Osteocyte (in vitro differentiated cells): ENCODE results near the gene PRKAR2B. TPM values are rescaled to one million over a fixed set of nuclear protein-coding genes. Genes with fewer than 3 reads are reported as not detected.

Experiments
- DNase-seq: peaks from one replicate; pipeline ENCODE4 v3.0.0; 2021; ENCODE audit warnings: mixed read lengths; ENCODE audit not compliant: unreplicated experiment; ENCODE audit errors: extremely low spot score
- H3K27ac Mint-ChIP-seq: one replicate; pipeline ENCODE4 v1.8.0; 2021; ENCODE audit warnings: mild to moderate bottlenecking, mixed read lengths; ENCODE audit not compliant: unreplicated experiment
- H3K27me3 Mint-ChIP-seq: one replicate; pipeline ENCODE4 v1.8.0; 2021; ENCODE audit warnings: mixed read lengths; ENCODE audit not compliant: unreplicated experiment
- H3K36me3 Mint-ChIP-seq: one replicate; pipeline ENCODE4 v1.8.0; 2021; ENCODE audit warnings: mixed read lengths; ENCODE audit not compliant: unreplicated experiment
- H3K4me1 Mint-ChIP-seq: one replicate; pipeline ENCODE4 v1.8.0; 2021; ENCODE audit warnings: mixed read lengths; ENCODE audit not compliant: unreplicated experiment
- H3K4me3 Mint-ChIP-seq: one replicate; pipeline ENCODE4 v1.8.0; 2021; ENCODE audit warnings: mild to moderate bottlenecking, moderate library complexity, mixed read lengths; ENCODE audit not compliant: unreplicated experiment
- H3K9me3 Mint-ChIP-seq: one replicate; pipeline ENCODE4 v1.8.0; 2021; ENCODE audit warnings: mixed read lengths; ENCODE audit not compliant: unreplicated experiment
- total RNA-seq: library from RNA; stranded (reverse); gene quantifications from 2 replicates; pipeline ENCODE4 v1.2.1, GENCODE V29; 2021
- TF ChIP-seq, protein P1 (sequence below): fragments of 200-600 bp; sonication (generic); IDR thresholded peaks from 2 replicates; pipeline ENCODE4 v1.5.0; 2021; ENCODE audit warnings: antibody characterized with exemption, mild to moderate bottlenecking, moderate library complexity

The PRKAR2B gene
- total RNA-seq, 1 donor from 2014 or later, result 3.3 TPM

DNA sequence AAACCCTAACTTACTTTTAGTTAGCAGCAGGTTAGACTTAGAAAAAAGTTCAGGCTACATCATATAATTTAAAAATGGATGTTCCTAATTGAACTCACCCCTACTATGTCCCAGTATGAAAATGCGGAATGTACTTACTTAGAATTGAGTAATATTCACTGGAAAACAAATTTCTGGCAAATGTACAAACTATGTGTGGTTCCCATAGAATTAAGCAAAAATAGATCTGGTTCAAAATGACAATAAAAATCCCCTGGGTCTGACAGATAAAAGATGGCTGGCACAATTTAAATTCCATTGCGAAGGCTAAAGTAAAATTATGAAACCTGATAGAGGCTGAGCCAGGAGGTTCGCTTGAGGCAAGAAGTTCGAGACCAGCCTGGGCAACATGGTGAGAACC is 42.4 kb upstream of the PRKAR2B start:
- H3K27ac Mint-ChIP-seq, result no peak overlapping the region
- H3K4me3 Mint-ChIP-seq, result no peak overlapping the region
- TF ChIP-seq, protein P1, sequence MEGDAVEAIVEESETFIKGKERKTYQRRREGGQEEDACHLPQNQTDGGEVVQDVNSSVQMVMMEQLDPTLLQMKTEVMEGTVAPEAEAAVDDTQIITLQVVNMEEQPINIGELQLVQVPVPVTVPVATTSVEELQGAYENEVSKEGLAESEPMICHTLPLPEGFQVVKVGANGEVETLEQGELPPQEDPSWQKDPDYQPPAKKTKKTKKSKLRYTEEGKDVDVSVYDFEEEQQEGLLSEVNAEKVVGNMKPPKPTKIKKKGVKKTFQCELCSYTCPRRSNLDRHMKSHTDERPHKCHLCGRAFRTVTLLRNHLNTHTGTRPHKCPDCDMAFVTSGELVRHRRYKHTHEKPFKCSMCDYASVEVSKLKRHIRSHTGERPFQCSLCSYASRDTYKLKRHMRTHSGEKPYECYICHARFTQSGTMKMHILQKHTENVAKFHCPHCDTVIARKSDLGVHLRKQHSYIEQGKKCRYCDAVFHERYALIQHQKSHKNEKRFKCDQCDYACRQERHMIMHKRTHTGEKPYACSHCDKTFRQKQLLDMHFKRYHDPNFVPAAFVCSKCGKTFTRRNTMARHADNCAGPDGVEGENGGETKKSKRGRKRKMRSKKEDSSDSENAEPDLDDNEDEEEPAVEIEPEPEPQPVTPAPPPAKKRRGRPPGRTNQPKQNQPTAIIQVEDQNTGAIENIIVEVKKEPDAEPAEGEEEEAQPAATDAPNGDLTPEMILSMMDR, result no peak
- H3K36me3 Mint-ChIP-seq, result no peaks in the 10 kb centered on the region
- H3K27me3 Mint-ChIP-seq, result peaks cover 15% of the 10 kb centered on the region
- no peaks in the 10 kb centered on the region for H3K9me3 Mint-ChIP-seq
- no peak for DNase-seq
- H3K4me1 Mint-ChIP-seq, result no peaks in the 10 kb centered on the region

DNA sequence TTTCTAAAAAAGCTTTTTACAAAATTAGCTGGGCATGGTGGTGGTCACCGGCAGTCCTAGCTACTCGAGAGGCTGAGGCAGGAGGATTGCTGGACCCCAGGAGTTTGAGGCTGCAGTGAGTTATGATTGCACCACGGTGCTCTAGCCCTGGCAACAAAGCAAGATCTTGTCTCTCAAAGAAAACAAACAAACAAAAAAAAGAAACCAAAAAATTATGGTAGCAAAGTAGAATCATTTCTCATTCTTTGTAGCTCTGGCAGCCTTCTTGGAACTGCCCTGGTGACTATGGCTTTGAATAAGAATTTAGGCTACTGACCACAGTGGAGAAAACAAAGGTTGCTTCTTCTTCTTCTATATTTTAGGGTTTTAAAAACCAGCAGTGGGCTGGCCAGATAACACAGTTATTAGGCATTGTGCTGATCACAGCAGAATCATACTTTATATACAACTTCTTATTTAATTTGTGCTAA is 41.9 kb upstream of the PRKAR2B start:
- no peak for DNase-seq
- Mint-ChIP-seq H3K36me3 (no peaks in the 10 kb centered on the region), H3K4me1 (no peaks in the 10 kb centered on the region), H3K4me3 (no peak overlapping the region), H3K27ac (no peak overlapping the region), H3K9me3 (no peaks in the 10 kb centered on the region), H3K27me3 (peaks cover 12% of the 10 kb centered on the region)
- TF ChIP-seq, protein P1, result no peak

DNA sequence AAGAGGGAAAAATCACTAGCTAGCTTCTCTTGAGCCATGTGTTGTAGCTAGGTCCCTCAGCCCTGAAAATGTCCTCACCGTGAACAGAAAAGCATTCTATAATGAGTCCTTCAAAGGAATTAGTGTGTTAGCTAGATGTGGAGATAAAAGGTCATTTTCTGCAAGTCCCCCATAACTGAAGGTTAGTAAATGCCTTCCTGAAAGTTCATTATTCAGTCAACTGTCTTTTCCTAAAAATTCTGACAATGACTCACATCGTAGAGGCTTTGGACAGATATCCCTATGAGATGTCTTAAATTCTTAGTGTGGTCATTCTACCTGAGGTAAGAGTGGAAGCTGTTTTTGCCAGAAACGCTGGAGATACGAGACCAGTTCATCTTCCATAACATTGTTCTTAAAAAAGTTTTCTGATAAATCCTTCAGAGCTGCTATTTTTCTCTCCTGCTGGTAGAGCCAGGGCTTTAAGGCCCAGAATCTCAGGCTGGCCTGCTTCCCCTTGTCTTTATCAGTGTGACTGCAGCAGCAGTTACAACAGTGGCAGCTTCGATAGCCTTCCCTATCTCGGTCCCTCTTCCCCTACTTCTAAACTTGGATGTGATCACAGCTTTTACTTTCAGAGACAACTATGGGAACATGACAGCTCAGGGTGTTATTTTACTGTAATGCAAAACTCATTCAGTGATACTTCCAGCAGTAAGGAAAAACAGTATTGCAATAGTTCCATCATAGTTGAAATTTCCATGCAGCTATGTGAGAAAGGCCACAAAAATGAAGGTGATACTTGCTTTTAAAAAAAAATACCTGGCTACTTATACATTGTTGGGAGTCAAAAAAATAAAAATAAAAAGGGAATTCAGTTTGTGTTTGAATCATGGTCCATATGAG is 37.3 kb upstream of the PRKAR2B start:
- Mint-ChIP-seq H3K27me3 (peaks cover 2% of the 10 kb centered on the region), H3K36me3 (no peaks in the 10 kb centered on the region), H3K27ac (no peak overlapping the region), H3K9me3 (no peaks in the 10 kb centered on the region), H3K4me1 (no peaks in the 10 kb centered on the region), H3K4me3 (no peak overlapping the region)
- DNase-seq, result no peak
- TF ChIP-seq, protein P1, result no peak

DNA sequence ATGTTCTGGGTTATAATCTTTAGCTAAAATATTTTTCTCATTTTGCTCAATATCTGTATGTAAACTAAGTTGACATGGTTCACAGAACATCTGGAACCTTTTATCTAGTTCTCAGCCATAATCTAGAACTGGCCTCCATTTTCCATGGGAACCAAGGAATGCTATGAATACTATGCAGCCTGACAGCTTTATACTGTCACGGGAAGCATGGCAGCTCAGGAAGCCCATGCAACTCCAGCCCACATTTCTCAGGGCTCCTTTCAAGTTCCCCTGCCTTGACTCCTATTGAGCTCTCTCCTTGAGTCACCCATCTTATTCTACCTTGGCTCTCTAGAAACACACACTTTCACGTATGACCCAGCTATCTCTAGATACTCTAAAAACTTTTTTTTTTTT is 36.6 kb upstream of the PRKAR2B start:
- H3K27ac Mint-ChIP-seq, result no peak overlapping the region
- H3K27me3 Mint-ChIP-seq, result no peaks in the 10 kb centered on the region
- no peaks in the 10 kb centered on the region for H3K4me1 Mint-ChIP-seq
- no peaks in the 10 kb centered on the region for H3K9me3 Mint-ChIP-seq
- H3K36me3 Mint-ChIP-seq, result no peaks in the 10 kb centered on the region
- no peak overlapping the region for H3K4me3 Mint-ChIP-seq
- TF ChIP-seq, protein P1, result no peak
- DNase-seq, result no peak

DNA sequence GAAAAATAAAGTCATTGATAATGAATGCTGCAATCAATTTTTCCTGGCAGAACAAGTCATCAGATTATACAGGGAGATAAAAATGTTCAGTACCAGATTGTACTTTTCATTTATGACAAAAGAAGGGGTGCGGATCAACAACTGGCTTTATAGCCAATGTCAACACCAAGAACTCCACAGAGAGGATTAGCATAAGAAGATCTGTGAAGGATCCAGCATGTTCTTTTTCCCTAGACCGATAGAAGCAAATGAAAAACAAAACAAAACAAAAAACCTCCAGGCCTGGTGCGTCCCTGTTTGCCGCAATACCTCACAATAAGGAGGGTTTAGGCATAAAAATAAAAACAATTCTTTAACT is 34.7 kb upstream of the PRKAR2B start:
- H3K36me3 Mint-ChIP-seq, result no peaks in the 10 kb centered on the region
- TF ChIP-seq, protein P1, result no peak
- no peak overlapping the region for H3K4me3 Mint-ChIP-seq
- no peaks in the 10 kb centered on the region for H3K4me1 Mint-ChIP-seq
- H3K27me3 Mint-ChIP-seq, result no peaks in the 10 kb centered on the region
- DNase-seq, result no peak
- H3K9me3 Mint-ChIP-seq, result no peaks in the 10 kb centered on the region
- H3K27ac Mint-ChIP-seq, result no peak overlapping the region
